ENCODE data around the gene STARD13. TPM values are rescaled to one million over a fixed set of nuclear protein-coding genes. Genes with fewer than 3 reads are reported as not detected.

STARD13 gene
- total RNA-seq, 1 donor from 2014 or later, result 61.0 TPM

GRCh38 chr13:33146843-33147611, 138.5 kb downstream of the STARD13 start:
- DNase-seq (no peak), ATAC-seq (no peak)
- H3K27me3 ChIP-seq (ENCODE audit: low read depth), result no peaks in the 10 kb centered on the region
- intact Hi-C loops (cut with DNase I), result no loop called here
- H3K36me3 ChIP-seq, result peaks cover 1% of the 10 kb centered on the region
- H3K4me3 ChIP-seq, result no peak overlapping the region
- TF ChIP-seq, protein P1, sequence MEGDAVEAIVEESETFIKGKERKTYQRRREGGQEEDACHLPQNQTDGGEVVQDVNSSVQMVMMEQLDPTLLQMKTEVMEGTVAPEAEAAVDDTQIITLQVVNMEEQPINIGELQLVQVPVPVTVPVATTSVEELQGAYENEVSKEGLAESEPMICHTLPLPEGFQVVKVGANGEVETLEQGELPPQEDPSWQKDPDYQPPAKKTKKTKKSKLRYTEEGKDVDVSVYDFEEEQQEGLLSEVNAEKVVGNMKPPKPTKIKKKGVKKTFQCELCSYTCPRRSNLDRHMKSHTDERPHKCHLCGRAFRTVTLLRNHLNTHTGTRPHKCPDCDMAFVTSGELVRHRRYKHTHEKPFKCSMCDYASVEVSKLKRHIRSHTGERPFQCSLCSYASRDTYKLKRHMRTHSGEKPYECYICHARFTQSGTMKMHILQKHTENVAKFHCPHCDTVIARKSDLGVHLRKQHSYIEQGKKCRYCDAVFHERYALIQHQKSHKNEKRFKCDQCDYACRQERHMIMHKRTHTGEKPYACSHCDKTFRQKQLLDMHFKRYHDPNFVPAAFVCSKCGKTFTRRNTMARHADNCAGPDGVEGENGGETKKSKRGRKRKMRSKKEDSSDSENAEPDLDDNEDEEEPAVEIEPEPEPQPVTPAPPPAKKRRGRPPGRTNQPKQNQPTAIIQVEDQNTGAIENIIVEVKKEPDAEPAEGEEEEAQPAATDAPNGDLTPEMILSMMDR (IDR thresholded peaks at IDR 0.05), result no peak
- no peaks in the 10 kb centered on the region for H3K4me1 ChIP-seq
- no peak overlapping the region for H3K27ac ChIP-seq
- no peaks in the 10 kb centered on the region for H3K9me3 ChIP-seq

- H3K9me3 ChIP-seq, result no peaks in the 10 kb centered on the region
- intact Hi-C loops (cut with DNase I), result no loop called here
- DNase-seq (no peak), ATAC-seq (no peak)
- TF ChIP-seq, protein P1 (IDR thresholded peaks at IDR 0.05), result no peak
- no peak overlapping the region for H3K27ac ChIP-seq
- no peaks in the 10 kb centered on the region for H3K4me1 ChIP-seq
- no peaks in the 10 kb centered on the region for H3K27me3 ChIP-seq (ENCODE audit: low read depth)
- no peak overlapping the region for H3K4me3 ChIP-seq
- H3K36me3 ChIP-seq, result peaks cover 12% of the 10 kb centered on the region
Observed at GRCh38 chr13:33145667-33146066, 139.9 kb downstream of the STARD13 start.

DNA sequence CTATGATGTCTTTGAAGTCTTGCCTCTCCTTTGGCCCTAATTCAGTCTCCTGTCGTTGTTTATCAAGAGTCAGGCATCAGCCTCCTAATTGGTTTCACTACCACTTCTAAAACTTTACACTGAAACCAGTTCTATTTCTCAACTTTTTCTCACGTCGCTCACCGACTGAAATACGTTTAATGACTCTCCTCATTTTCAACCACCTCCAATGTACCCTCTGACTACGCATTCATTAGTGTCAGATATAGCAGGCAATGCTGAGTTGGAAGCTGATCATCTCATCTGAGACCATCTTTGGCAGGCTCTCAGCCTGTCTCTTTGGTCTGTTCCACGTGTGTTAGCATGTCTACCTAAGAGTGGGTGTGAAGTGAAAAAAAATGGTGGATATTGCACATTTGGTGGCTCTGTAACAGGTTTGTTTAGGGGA, 141.2 kb downstream of the STARD13 start:
- H3K27me3 ChIP-seq (ENCODE audit: low read depth), result no peaks in the 10 kb centered on the region
- no peak for DNase-seq
- H3K36me3 ChIP-seq, result peaks cover 12% of the 10 kb centered on the region
- intact Hi-C loops (cut with DNase I), result no loop called here
- no peak for ATAC-seq
- TF ChIP-seq, protein P1 (IDR thresholded peaks at IDR 0.05), result no peak
- H3K9me3 ChIP-seq, result no peaks in the 10 kb centered on the region
- H3K4me1 ChIP-seq, result no peaks in the 10 kb centered on the region
- no peak overlapping the region for H3K27ac ChIP-seq
- no peak overlapping the region for H3K4me3 ChIP-seq

DNA sequence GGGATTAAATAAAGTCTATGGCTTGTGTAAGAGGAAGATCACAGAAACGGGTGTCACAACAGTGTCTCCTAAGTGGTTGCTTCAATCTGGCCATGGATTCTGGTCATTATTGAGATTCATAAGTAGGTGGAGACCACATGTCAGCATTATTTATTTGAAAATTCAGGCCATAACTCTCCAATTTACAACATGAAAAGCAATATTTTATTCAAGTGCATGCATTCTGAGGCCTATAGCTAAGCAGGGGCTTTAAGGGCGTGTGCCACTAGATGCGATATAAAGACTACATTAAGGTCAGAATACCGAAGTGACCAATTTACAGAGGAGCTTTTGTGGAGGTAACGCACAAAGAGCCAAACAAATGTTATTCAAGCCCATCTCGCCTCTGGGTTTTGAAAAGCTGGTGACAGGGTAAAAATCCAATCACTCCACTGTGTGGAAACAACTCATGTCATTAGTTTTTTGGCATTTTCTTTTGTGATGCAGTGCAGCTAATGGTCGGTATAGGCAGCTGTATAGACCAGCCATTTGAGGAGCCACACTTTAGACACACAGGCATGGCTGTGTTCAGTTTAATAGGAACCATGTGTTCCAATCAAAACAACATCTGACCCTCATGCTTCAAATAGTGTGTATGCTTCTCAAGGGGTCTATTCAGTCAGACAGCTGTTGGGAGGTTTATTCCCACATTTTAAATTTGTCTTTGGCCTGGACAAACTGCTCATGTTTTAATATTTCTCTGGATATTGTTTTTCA, 145.6 kb downstream of the STARD13 start:
- peaks cover 36% of the 10 kb centered on the region for H3K36me3 ChIP-seq
- H3K27ac ChIP-seq, result no peak overlapping the region
- no peaks in the 10 kb centered on the region for H3K27me3 ChIP-seq (ENCODE audit: low read depth)
- TF ChIP-seq, protein P1 (IDR thresholded peaks at IDR 0.05), result no peak
- DNase-seq (no peak), ATAC-seq (no peak)
- no peaks in the 10 kb centered on the region for H3K9me3 ChIP-seq
- H3K4me3 ChIP-seq, result no peak overlapping the region
- intact Hi-C loops (cut with DNase I), result no loop called here
- no peaks in the 10 kb centered on the region for H3K4me1 ChIP-seq

GRCh38 chr13:33139184-33139583, 146.4 kb downstream of the STARD13 start:
- Histone ChIP-seq H3K4me1 (no peaks in the 10 kb centered on the region), H3K4me3 (no peak overlapping the region), H3K27me3 (ENCODE audit: low read depth) (no peaks in the 10 kb centered on the region), H3K27ac (no peak overlapping the region), H3K36me3 (peaks cover 36% of the 10 kb centered on the region), H3K9me3 (no peaks in the 10 kb centered on the region)
- intact Hi-C loops (cut with DNase I), result no loop called here
- ATAC-seq (peak; percentile 61 to 66), DNase-seq (no peak)
- TF ChIP-seq, protein P1 (IDR thresholded peaks at IDR 0.05), result no peak

All from lower lobe of right lung (tissue), 2 donors.